NCI-H187 (cell line): ENCODE results near the gene FARS2.
A peak's percentile ranks its signal among the peaks of the same experiment; 100 is the strongest.
"Not testable (repeated sequence)": the region's sequence is repeated elsewhere in the genome, so short reads cannot be mapped to it uniquely, and the experiment has no call there.

Experiments
- DNase-seq, 2 experiments: peaks; one replicate each; lab custom pipeline; 2025; lab: John Stamatoyannopoulos, UW

Gene FARS2

GRCh38 chr6:5636210-5637030, 375.1 kb downstream of the FARS2 start:
- peak in 1 of 2 experiments; percentile 3 for DNase-seq

- DNase-seq = no peak
These were observed 376.4 kb downstream of the FARS2 start for GRCh38 chr6:5637714-5638113.

- DNase-seq = no peak
These were observed 377.4 kb downstream of the FARS2 start for GRCh38 chr6:5638666-5639065.

- no peak for DNase-seq
These were observed 377.9 kb downstream of the FARS2 start for GRCh38 chr6:5639193-5639592.

- DNase-seq = no peak
These were observed 379.3 kb downstream of the FARS2 start for GRCh38 chr6:5640614-5641013.

GRCh38 chr6:5644523-5645185, 383.3 kb downstream of the FARS2 start:
- no peak for DNase-seq

- DNase-seq = no peak
These were observed 384.3 kb downstream of the FARS2 start for GRCh38 chr6:5645328-5646290.

GRCh38 chr6:5652406-5653137, 391.3 kb downstream of the FARS2 start:
- no peak for DNase-seq

GRCh38 chr6:5653801-5654200, 392.5 kb downstream of the FARS2 start:
- no peak for DNase-seq

GRCh38 chr6:5656226-5656625, 394.9 kb downstream of the FARS2 start:
- DNase-seq = no peak

- DNase-seq = not testable (repeated sequence)
These were observed 395.4 kb downstream of the FARS2 start for GRCh38 chr6:5656695-5657094.

- DNase-seq = no peak
These were observed 396.5 kb downstream of the FARS2 start for GRCh38 chr6:5657684-5658430.

- DNase-seq = no peak
These were observed 398.2 kb downstream of the FARS2 start for GRCh38 chr6:5659467-5659866.

GRCh38 chr6:5660772-5661171, 399.5 kb downstream of the FARS2 start:
- DNase-seq = no peak

GRCh38 chr6:5662797-5663196, 401.5 kb downstream of the FARS2 start:
- no peak for DNase-seq

GRCh38 chr6:5663259-5663658, 401.9 kb downstream of the FARS2 start:
- no peak for DNase-seq

- no peak for DNase-seq
These were observed 402.4 kb downstream of the FARS2 start for GRCh38 chr6:5663739-5664138.

- DNase-seq = no peak
These were observed 402.8 kb downstream of the FARS2 start for GRCh38 chr6:5664149-5664548.

GRCh38 chr6:5665173-5665572, 403.9 kb downstream of the FARS2 start:
- DNase-seq = no peak

GRCh38 chr6:5665667-5666066, 404.4 kb downstream of the FARS2 start:
- DNase-seq = no peak

- no peak for DNase-seq
These were observed 405.4 kb downstream of the FARS2 start for GRCh38 chr6:5666695-5667094.
